ENCODE results near the gene NDST3.

The NDST3 gene

GRCh38 chr4:118004088-118004487, 30.2 kb upstream of the NDST3 start:
- no peaks in the 10 kb centered on the region for H3K9me3 ChIP-seq (ENCODE audit: insufficient read depth, low read length)
- no peaks in the 10 kb centered on the region for H3K36me3 ChIP-seq (ENCODE audit: low read length)
- TF ChIP-seq CTCF (IDR thresholded peaks at IDR 0.05; ENCODE audit: insufficient read depth, low read length, poor library complexity, severe bottlenecking) = no peak
- no peak for TF ChIP-seq EZH2phosphoT487 (conservative IDR thresholded peaks at IDR 0.05; ENCODE audit: low read length)
- H3F3A ChIP-seq (ENCODE audit: insufficient read depth) = no peaks in the 10 kb centered on the region
- no peak overlapping the region for H3K27ac ChIP-seq (ENCODE audit: low read depth, low read length)
- H3K27me3 ChIP-seq (ENCODE audit: low read length) = no peaks in the 10 kb centered on the region
- H3K9ac ChIP-seq (ENCODE audit: low read length) = no peak overlapping the region
- H3K9me2 ChIP-seq (replicated peaks; ENCODE audit: insufficient read depth, low read length) = no peaks in the 10 kb centered on the region
- no peak overlapping the region for H3K4me2 ChIP-seq (ENCODE audit: low read depth, low read length, poor library complexity, severe bottlenecking)
- no peaks in the 10 kb centered on the region for H4K20me1 ChIP-seq (ENCODE audit: low read depth, low read length)
- H3K4me3 ChIP-seq (ENCODE audit: insufficient read depth, low read length, poor library complexity, severe bottlenecking) = no peak overlapping the region
- no peaks in the 10 kb centered on the region for H3K79me2 ChIP-seq (ENCODE audit: insufficient read depth, low read length)
- no peak overlapping the region for H2AFZ ChIP-seq (ENCODE audit: low read depth, low read length, severe bottlenecking)

DNA sequence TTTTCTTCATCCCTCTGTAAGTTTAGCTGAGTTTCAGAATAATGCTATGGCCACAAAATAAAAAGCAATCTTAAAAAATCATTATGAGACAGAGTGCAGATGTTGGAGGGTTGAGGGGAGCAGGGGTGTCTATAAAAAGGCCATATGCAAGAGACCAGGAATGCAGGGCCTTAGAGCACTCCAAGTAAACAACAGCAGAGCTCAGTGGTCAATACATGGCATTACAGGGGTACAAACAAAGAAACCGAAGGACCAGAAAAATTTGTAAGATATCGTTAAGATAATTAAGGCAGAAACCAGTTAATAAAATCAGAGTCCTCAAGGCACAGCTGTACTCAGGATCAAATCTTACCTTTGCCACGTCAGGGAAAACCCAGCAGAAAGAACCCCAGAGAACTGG, 28.4 kb upstream of the NDST3 start:
- Histone ChIP-seq H3K9ac (ENCODE audit: low read length) (no peak overlapping the region), H3K79me2 (ENCODE audit: insufficient read depth, low read length) (no peaks in the 10 kb centered on the region), H3K4me3 (ENCODE audit: insufficient read depth, low read length, poor library complexity, severe bottlenecking) (no peak overlapping the region), H3K4me2 (ENCODE audit: low read depth, low read length, poor library complexity, severe bottlenecking) (no peak overlapping the region), H3F3A (ENCODE audit: insufficient read depth) (no peaks in the 10 kb centered on the region), H3K36me3 (ENCODE audit: low read length) (no peaks in the 10 kb centered on the region), H2AFZ (ENCODE audit: low read depth, low read length, severe bottlenecking) (no peak overlapping the region), H4K20me1 (ENCODE audit: low read depth, low read length) (no peaks in the 10 kb centered on the region), H3K27me3 (ENCODE audit: low read length) (no peaks in the 10 kb centered on the region), H3K9me3 (ENCODE audit: insufficient read depth, low read length) (no peaks in the 10 kb centered on the region), H3K9me2 (replicated peaks; ENCODE audit: insufficient read depth, low read length) (no peaks in the 10 kb centered on the region), H3K27ac (ENCODE audit: low read depth, low read length) (no peak overlapping the region)
- TF ChIP-seq CTCF (IDR thresholded peaks at IDR 0.05; ENCODE audit: insufficient read depth, low read length, poor library complexity, severe bottlenecking) (no peak), EZH2phosphoT487 (conservative IDR thresholded peaks at IDR 0.05; ENCODE audit: low read length) (no peak)

GRCh38 chr4:118012142-118012541, 22.1 kb upstream of the NDST3 start:
- H3K4me3 ChIP-seq (ENCODE audit: insufficient read depth, low read length, poor library complexity, severe bottlenecking) = no peak overlapping the region
- H3K4me2 ChIP-seq (ENCODE audit: low read depth, low read length, poor library complexity, severe bottlenecking) = no peak overlapping the region
- no peak overlapping the region for H3K9ac ChIP-seq (ENCODE audit: low read length)
- H3K79me2 ChIP-seq (ENCODE audit: insufficient read depth, low read length) = no peaks in the 10 kb centered on the region
- no peaks in the 10 kb centered on the region for H3K9me2 ChIP-seq (replicated peaks; ENCODE audit: insufficient read depth, low read length)
- no peaks in the 10 kb centered on the region for H3K36me3 ChIP-seq (ENCODE audit: low read length)
- no peak overlapping the region for H3K27ac ChIP-seq (ENCODE audit: low read depth, low read length)
- no peaks in the 10 kb centered on the region for H3K27me3 ChIP-seq (ENCODE audit: low read length)
- H3F3A ChIP-seq (ENCODE audit: insufficient read depth) = no peaks in the 10 kb centered on the region
- no peaks in the 10 kb centered on the region for H4K20me1 ChIP-seq (ENCODE audit: low read depth, low read length)
- no peak overlapping the region for H2AFZ ChIP-seq (ENCODE audit: low read depth, low read length, severe bottlenecking)
- H3K9me3 ChIP-seq (ENCODE audit: insufficient read depth, low read length) = no peaks in the 10 kb centered on the region
- no peak for TF ChIP-seq CTCF (IDR thresholded peaks at IDR 0.05; ENCODE audit: insufficient read depth, low read length, poor library complexity, severe bottlenecking)
- TF ChIP-seq EZH2phosphoT487 (conservative IDR thresholded peaks at IDR 0.05; ENCODE audit: low read length) = no peak

GRCh38 chr4:118014831-118015230, 19.5 kb upstream of the NDST3 start:
- no peaks in the 10 kb centered on the region for H3K36me3 ChIP-seq (ENCODE audit: low read length)
- H3K4me2 ChIP-seq (ENCODE audit: low read depth, low read length, poor library complexity, severe bottlenecking) = no peak overlapping the region
- H3F3A ChIP-seq (ENCODE audit: insufficient read depth) = no peaks in the 10 kb centered on the region
- no peaks in the 10 kb centered on the region for H4K20me1 ChIP-seq (ENCODE audit: low read depth, low read length)
- H3K27ac ChIP-seq (ENCODE audit: low read depth, low read length) = no peak overlapping the region
- H2AFZ ChIP-seq (ENCODE audit: low read depth, low read length, severe bottlenecking) = no peak overlapping the region
- no peaks in the 10 kb centered on the region for H3K9me3 ChIP-seq (ENCODE audit: insufficient read depth, low read length)
- H3K27me3 ChIP-seq (ENCODE audit: low read length) = no peaks in the 10 kb centered on the region
- no peak overlapping the region for H3K4me3 ChIP-seq (ENCODE audit: insufficient read depth, low read length, poor library complexity, severe bottlenecking)
- no peaks in the 10 kb centered on the region for H3K79me2 ChIP-seq (ENCODE audit: insufficient read depth, low read length)
- TF ChIP-seq CTCF (IDR thresholded peaks at IDR 0.05; ENCODE audit: insufficient read depth, low read length, poor library complexity, severe bottlenecking) = no peak
- no peak for TF ChIP-seq EZH2phosphoT487 (conservative IDR thresholded peaks at IDR 0.05; ENCODE audit: low read length)
- no peak overlapping the region for H3K9ac ChIP-seq (ENCODE audit: low read length)
- H3K9me2 ChIP-seq (replicated peaks; ENCODE audit: insufficient read depth, low read length) = no peaks in the 10 kb centered on the region

All from SU-DHL-6 (cell line).